Muscle layer of duodenum (tissue), 2 donors: ENCODE measurements around the gene EXOSC10.
"Not testable (repeated sequence)": the region's sequence is repeated elsewhere in the genome, so short reads cannot be mapped to it uniquely, and the experiment has no call there.

Experiments
- H3K27ac ChIP-seq: one replicate; pipeline ENCODE4 v1.7.0; 2013; ENCODE audit warnings: mild to moderate bottlenecking, low read length
- H3K27me3 ChIP-seq: one replicate; pipeline ENCODE4 v1.7.0; 2013; ENCODE audit warnings: low read depth, mild to moderate bottlenecking, control low read depth, low read length
- H3K36me3 ChIP-seq, 2 donors: one replicate each; pipeline ENCODE4 v1.7.0; 2013; ENCODE audit warnings: low read length in 2 of 2, control low read depth in 1 of 2, mild to moderate bottlenecking in 1 of 2; ENCODE audit not compliant: insufficient read depth in 2 of 2, control insufficient read depth in 1 of 2
- H3K4me1 ChIP-seq, 2 donors: one replicate each; pipeline ENCODE4 v1.7.0; 2013; ENCODE audit warnings: low read length in 2 of 2, mild to moderate bottlenecking in 2 of 2, control low read depth in 1 of 2, moderate library complexity in 1 of 2; ENCODE audit not compliant: insufficient read depth in 2 of 2, control insufficient read depth in 1 of 2
- H3K4me3 ChIP-seq, 2 donors: one replicate each; pipeline ENCODE4 v1.7.0; 2013; ENCODE audit warnings: low read length in 2 of 2, low read depth in 1 of 2, mild to moderate bottlenecking in 1 of 2
- H3K9me3 ChIP-seq, 2 donors: one replicate each; pipeline ENCODE4 v1.7.0; 2013; ENCODE audit warnings: low read length in 2 of 2, control low read depth in 1 of 2, mild to moderate bottlenecking in 1 of 2; ENCODE audit not compliant: control insufficient read depth in 1 of 2
- donor health status: healthy.

EXOSC10 gene

GRCh38 chr1:11052839-11053757, 46.6 kb downstream of the EXOSC10 start:
- Histone ChIP-seq H3K4me1 (no peaks in the 10 kb centered on the region), H3K27ac (no peak overlapping the region), H3K27me3 (no peaks in the 10 kb centered on the region), H3K4me3 (no peak overlapping the region), H3K36me3 (peaks cover 6 to 17% of the 10 kb centered on the region in 2 donors), H3K9me3 (no peaks in the 10 kb centered on the region)

GRCh38 chr1:11051781-11052511, 47.7 kb downstream of the EXOSC10 start:
- H3K4me1 ChIP-seq = no peaks in the 10 kb centered on the region
- no peaks in the 10 kb centered on the region for H3K9me3 ChIP-seq
- no peaks in the 10 kb centered on the region for H3K27me3 ChIP-seq
- peaks cover 6 to 17% of the 10 kb centered on the region in 2 donors for H3K36me3 ChIP-seq
- H3K27ac ChIP-seq = no peak overlapping the region
- H3K4me3 ChIP-seq = no peak overlapping the region

- H3K27me3 ChIP-seq, H3K4me1 ChIP-seq, H3K4me3 ChIP-seq, H3K9me3 ChIP-seq, H3K27ac ChIP-seq: not testable (repeated sequence)
- H3K36me3 ChIP-seq = peaks cover 2 to 10% of the 10 kb centered on the region in 2 donors
Measured at GRCh38 chr1:11051121-11051520, 48.5 kb downstream of the EXOSC10 start.

GRCh38 chr1:11046625-11047365, 52.9 kb downstream of the EXOSC10 start, which contains the start of gene MASP2:
Gene MASP2 (minus strand): TSS chr1:11047239. CDS start chr1:11047207, 32 bp downstream.
- no peak within 1 kb of the TSS for H3K27ac ChIP-seq

GRCh38 chr1:11046270-11046566, 53.5 kb downstream of the EXOSC10 start:
- Histone ChIP-seq H3K9me3 (no peaks in the 10 kb centered on the region), H3K4me1 (no peaks in the 10 kb centered on the region), H3K27ac (no peak overlapping the region), H3K27me3 (no peaks in the 10 kb centered on the region), H3K36me3 (no peaks in the 10 kb centered on the region), H3K4me3 (no peak overlapping the region)

More at GRCh38 chr1:11046625-11047365, 52.9 kb downstream of the EXOSC10 start, which contains the start of gene MASP2:
- Histone ChIP-seq H3K36me3 (no peaks in the 10 kb centered on the region), H3K4me3 (no peak within 1 kb of the TSS), H3K4me1 (no peaks in the 10 kb centered on the region), H3K9me3 (no peaks in the 10 kb centered on the region), H3K27me3 (no peaks in the 10 kb centered on the region)

GRCh38 chr1:11045428-11046269, 54.0 kb downstream of the EXOSC10 start:
- Histone ChIP-seq H3K9me3 (no peaks in the 10 kb centered on the region), H3K4me3 (no peak overlapping the region), H3K27me3 (no peaks in the 10 kb centered on the region), H3K27ac (no peak overlapping the region), H3K4me1 (no peaks in the 10 kb centered on the region), H3K36me3 (no peaks in the 10 kb centered on the region)

GRCh38 chr1:11044849-11045427, 54.7 kb downstream of the EXOSC10 start:
- H3K4me1 ChIP-seq = no peaks in the 10 kb centered on the region
- H3K36me3 ChIP-seq = no peaks in the 10 kb centered on the region
- H3K9me3 ChIP-seq = no peaks in the 10 kb centered on the region
- H3K4me3 ChIP-seq = no peak overlapping the region
- H3K27me3 ChIP-seq = no peaks in the 10 kb centered on the region
- no peak overlapping the region for H3K27ac ChIP-seq

- Histone ChIP-seq H3K4me3 (no peak overlapping the region), H3K36me3 (no peaks in the 10 kb centered on the region), H3K27ac (no peak overlapping the region), H3K27me3 (no peaks in the 10 kb centered on the region), H3K9me3 (no peaks in the 10 kb centered on the region), H3K4me1 (no peaks in the 10 kb centered on the region)
Measured at GRCh38 chr1:11044086-11044848, 55.4 kb downstream of the EXOSC10 start.

- Histone ChIP-seq H3K27me3 (no peaks in the 10 kb centered on the region), H3K9me3 (no peaks in the 10 kb centered on the region), H3K4me1 (peaks cover 0 to 2% of the 10 kb centered on the region in 2 donors), H3K4me3 (no peak overlapping the region), H3K27ac (no peak overlapping the region), H3K36me3 (no peaks in the 10 kb centered on the region)
Measured at GRCh38 chr1:11042995-11043874, 56.4 kb downstream of the EXOSC10 start.
